ENCODE data around the gene IPO4. TPM values are rescaled to one million over a fixed set of nuclear protein-coding genes. Genes with fewer than 3 reads are reported as not detected.

Gene IPO4
- total and polyA plus RNA-seq, 2 of the 13 experiments (the other 11 are each of a cell fraction or from before 2014, with no cell fraction given) = 39.0 to 179 TPM

DNA sequence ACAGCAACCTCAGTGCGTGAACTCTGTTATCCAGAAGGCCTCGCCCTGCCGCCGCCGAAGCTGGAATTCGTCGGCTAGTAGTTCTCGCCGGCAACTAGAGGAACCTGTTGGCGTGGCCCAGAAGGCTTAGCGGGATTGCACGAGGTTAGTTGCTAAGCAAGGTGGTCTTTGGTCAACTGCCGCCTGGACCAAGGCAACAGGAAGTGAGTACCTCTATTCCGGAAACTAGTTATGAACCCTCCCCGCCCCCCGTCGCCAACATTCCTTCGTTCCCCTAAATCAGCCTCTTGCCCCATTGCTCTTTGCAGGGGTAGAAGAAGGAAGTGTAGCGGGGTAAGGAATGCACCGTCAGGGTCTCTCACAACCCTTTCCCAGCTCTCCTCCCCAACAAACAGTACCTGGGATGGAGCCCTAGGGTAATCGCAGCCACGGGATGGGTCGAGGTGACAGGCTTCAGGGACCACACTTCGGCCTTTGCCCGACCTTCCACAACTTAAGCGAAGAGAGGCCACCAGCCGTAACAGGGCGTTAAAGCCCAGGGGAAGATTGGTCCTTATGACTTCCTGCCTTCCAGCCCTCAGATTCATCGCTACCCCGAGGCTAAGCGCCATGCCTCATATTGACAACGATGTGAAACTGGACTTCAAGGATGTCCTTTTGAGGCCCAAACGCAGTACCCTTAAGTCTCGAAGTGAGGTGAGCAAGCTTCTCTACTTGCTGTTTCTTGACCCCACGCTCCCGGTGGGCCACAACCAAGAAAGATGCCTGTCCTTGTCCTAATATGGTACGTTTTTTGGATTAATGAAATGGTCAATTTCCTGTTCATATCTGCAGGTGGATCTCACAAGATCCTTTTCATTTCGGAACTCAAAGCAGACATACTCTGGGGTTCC, 44.3 kb upstream of the IPO4 start, which contains the start of gene GMPR2 (continued):
- TF ChIP-seq PHB2 (IDR thresholded peaks at IDR 0.05; ENCODE audit: partially characterized antibody) (no peak), MLLT10 (CRISPR knock-in tag; IDR thresholded peaks at IDR 0.05) (no peak), TCF12 (IDR thresholded peaks at IDR 0.05) (no peak), TCF12 (CRISPR knock-in tag; IDR thresholded peaks at IDR 0.05) (peak; percentile 80; the same call in 1 of the 2 replicates), PHF5A (CRISPR knock-in tag; IDR thresholded peaks at IDR 0.05; ENCODE audit: low read depth, unreplicated experiment) (peak; percentile 77), ZNF746 (CRISPR knock-in tag; IDR thresholded peaks at IDR 0.05) (0 out of 2 replicates have a peak, but pooled peaks have one; percentile 8), ZNF670 (CRISPR knock-in tag; IDR thresholded peaks at IDR 0.05; ENCODE audit: borderline replicate concordance) (peak; percentile 97; the same call in 1 of the 2 replicates), MED8 (CRISPR knock-in tag; IDR thresholded peaks at IDR 0.05; ENCODE audit: insufficient replicate concordance) (peak; percentile 41), ZNF138 (CRISPR knock-in tag; IDR thresholded peaks at IDR 0.05; ENCODE audit: low read depth) (no peak; the same call in 1 of the 2 replicates), ZNF180 (CRISPR knock-in tag; IDR thresholded peaks at IDR 0.05; ENCODE audit: borderline replicate concordance, low read depth) (peak; percentile 93; the same call in 1 of the 2 replicates), ATF7-NPFF (CRISPR knock-in tag; IDR thresholded peaks at IDR 0.05; ENCODE audit: low read depth) (peak; percentile 86; the same call in 1 of the 2 replicates), HIVEP1 (CRISPR knock-in tag; IDR thresholded peaks at IDR 0.05) (peak; percentile 86), KLF12 (CRISPR knock-in tag; IDR thresholded peaks at IDR 0.05; ENCODE audit: borderline replicate concordance) (peak; percentile 98), ZSCAN30 (CRISPR knock-in tag; IDR thresholded peaks at IDR 0.05) (no peak), RXRA (CRISPR knock-in tag; IDR thresholded peaks at IDR 0.05) (peak; percentile 60), ATF1 (CRISPR knock-in tag; IDR thresholded peaks at IDR 0.05) (no peak), FIP1L1 (IDR thresholded peaks at IDR 0.05; ENCODE audit: borderline replicate concordance, insufficient read depth, low read depth, low read length) (0 out of 2 replicates have a peak, but pooled peaks have one; percentile 22)
- TF ChIP-seq, protein P1, sequence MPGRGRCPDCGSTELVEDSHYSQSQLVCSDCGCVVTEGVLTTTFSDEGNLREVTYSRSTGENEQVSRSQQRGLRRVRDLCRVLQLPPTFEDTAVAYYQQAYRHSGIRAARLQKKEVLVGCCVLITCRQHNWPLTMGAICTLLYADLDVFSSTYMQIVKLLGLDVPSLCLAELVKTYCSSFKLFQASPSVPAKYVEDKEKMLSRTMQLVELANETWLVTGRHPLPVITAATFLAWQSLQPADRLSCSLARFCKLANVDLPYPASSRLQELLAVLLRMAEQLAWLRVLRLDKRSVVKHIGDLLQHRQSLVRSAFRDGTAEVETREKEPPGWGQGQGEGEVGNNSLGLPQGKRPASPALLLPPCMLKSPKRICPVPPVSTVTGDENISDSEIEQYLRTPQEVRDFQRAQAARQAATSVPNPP (CRISPR knock-in tag; IDR thresholded peaks at IDR 0.05) = peak; percentile 42; the same call in 1 of the 2 replicates
- TF ChIP-seq, protein P2, sequence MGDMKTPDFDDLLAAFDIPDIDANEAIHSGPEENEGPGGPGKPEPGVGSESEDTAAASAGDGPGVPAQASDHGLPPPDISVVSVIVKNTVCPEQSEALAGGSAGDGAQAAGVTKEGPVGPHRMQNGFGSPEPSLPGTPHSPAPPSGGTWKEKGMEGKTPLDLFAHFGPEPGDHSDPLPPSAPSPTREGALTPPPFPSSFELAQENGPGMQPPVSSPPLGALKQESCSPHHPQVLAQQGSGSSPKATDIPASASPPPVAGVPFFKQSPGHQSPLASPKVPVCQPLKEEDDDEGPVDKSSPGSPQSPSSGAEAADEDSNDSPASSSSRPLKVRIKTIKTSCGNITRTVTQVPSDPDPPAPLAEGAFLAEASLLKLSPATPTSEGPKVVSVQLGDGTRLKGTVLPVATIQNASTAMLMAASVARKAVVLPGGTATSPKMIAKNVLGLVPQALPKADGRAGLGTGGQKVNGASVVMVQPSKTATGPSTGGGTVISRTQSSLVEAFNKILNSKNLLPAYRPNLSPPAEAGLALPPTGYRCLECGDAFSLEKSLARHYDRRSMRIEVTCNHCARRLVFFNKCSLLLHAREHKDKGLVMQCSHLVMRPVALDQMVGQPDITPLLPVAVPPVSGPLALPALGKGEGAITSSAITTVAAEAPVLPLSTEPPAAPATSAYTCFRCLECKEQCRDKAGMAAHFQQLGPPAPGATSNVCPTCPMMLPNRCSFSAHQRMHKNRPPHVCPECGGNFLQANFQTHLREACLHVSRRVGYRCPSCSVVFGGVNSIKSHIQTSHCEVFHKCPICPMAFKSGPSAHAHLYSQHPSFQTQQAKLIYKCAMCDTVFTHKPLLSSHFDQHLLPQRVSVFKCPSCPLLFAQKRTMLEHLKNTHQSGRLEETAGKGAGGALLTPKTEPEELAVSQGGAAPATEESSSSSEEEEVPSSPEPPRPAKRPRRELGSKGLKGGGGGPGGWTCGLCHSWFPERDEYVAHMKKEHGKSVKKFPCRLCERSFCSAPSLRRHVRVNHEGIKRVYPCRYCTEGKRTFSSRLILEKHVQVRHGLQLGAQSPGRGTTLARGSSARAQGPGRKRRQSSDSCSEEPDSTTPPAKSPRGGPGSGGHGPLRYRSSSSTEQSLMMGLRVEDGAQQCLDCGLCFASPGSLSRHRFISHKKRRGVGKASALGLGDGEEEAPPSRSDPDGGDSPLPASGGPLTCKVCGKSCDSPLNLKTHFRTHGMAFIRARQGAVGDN (CRISPR knock-in tag; IDR thresholded peaks at IDR 0.05) = peak; percentile 99
- TF ChIP-seq, protein P3, sequence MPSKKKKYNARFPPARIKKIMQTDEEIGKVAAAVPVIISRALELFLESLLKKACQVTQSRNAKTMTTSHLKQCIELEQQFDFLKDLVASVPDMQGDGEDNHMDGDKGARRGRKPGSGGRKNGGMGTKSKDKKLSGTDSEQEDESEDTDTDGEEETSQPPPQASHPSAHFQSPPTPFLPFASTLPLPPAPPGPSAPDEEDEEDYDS (CRISPR knock-in tag; IDR thresholded peaks at IDR 0.05) = peak; percentile 47; the same call in 1 of the 2 replicates
- TF ChIP-seq, protein P4, sequence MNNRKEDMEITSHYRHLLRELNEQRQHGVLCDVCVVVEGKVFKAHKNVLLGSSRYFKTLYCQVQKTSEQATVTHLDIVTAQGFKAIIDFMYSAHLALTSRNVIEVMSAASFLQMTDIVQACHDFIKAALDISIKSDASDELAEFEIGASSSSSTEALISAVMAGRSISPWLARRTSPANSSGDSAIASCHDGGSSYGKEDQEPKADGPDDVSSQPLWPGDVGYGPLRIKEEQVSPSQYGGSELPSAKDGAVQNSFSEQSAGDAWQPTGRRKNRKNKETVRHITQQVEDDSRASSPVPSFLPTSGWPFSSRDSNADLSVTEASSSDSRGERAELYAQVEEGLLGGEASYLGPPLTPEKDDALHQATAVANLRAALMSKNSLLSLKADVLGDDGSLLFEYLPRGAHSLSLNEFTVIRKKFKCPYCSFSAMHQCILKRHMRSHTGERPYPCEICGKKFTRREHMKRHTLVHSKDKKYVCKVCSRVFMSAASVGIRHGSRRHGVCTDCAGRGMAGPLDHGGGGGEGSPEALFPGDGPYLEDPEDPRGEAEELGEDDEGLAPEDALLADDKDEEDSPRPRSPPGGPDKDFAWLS (CRISPR knock-in tag; IDR thresholded peaks at IDR 0.05; ENCODE audit: borderline replicate concordance) = 0 out of 2 replicates have a peak, but pooled peaks have one; percentile 71

Data from HepG2 (cell line).